GM19193 (cell line): ENCODE measurements around the gene TUBGCP4.

Source experiments
- POLR2A ChIP-seq: IDR thresholded peaks from 4 replicates; pipeline ENCODE4 v1.6.1; 2011; ENCODE audit not compliant: insufficient read depth, insufficient read length; ENCODE audit errors: extremely low read depth

Gene TUBGCP4

GRCh38 chr15:43434446-43434845 lies 63.5 kb downstream of the TUBGCP4 start:
- no peak for TF ChIP-seq POLR2A

- no peak for TF ChIP-seq POLR2A
Measured at GRCh38 chr15:43436395-43436794, 65.5 kb downstream of the TUBGCP4 start.

GRCh38 chr15:43439268-43439667 lies 68.4 kb downstream of the TUBGCP4 start:
- no peak for TF ChIP-seq POLR2A

- TF ChIP-seq POLR2A: no peak
Measured at GRCh38 chr15:43440721-43441281, 69.9 kb downstream of the TUBGCP4 start.

- no peak for TF ChIP-seq POLR2A
Measured at GRCh38 chr15:43441316-43441715, 70.4 kb downstream of the TUBGCP4 start.

GRCh38 chr15:43446344-43446743 lies 75.4 kb downstream of the TUBGCP4 start:
- no peak for TF ChIP-seq POLR2A

GRCh38 chr15:43449981-43450380 lies 79.1 kb downstream of the TUBGCP4 start:
- TF ChIP-seq POLR2A: no peak
